ENCODE data around the gene TMEM151A. TPM values are rescaled to one million over a fixed set of nuclear protein-coding genes. Genes with fewer than 3 reads are reported as not detected.

Gene TMEM151A
- total RNA-seq, 4 donors from 2014 or later: 0.27 to 0.35 TPM; not detected in 2

DNA sequence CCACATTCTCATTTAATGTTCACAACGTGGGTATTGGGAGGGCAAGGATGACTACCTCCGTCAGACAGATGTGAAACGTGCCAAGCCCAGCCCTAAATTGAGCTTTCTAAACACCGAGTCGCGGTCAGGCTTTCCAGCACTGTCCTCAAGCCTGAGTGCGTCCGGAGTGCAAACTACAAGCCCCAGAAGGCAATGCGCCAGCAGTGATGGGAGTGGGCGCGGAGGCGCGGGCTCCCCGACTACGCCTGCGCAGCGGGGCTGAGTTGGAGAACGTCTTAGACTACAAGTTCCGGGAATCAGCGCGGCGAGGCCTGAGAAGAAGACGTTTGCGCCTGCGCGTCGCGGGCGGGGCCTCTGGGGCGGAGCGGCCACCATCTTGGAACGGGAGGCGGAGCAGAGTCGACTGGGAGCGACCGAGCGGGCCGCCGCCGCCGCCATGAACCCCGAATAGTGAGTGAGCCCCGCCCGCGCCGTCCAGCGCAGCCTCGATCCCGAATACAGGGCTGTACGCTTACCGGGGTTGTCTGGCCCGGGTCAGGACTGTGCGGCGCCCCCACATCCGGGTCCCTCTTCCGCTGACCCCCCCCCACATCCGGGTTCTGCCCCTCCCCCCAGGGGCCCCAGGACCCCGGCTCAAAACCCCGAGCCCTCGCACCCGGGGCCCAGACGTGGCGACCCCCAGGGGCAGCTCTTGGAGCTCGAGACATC, 23.3 kb upstream of the TMEM151A start, which contains the start of gene RAB1B:
RAB1B (plus strand) TSS at position 396 of the 708 bp plus-strand sequence; CDS start at position 437, 41 bp downstream.
- H3K4me1 ChIP-seq: peaks cover 0 to 41% (median 3%) of the 10 kb centered on the region in 4 donors
- peaks cover 0 to 27% (median 0%) of the 10 kb centered on the region in 3 donors for H3K36me3 ChIP-seq

DNA sequence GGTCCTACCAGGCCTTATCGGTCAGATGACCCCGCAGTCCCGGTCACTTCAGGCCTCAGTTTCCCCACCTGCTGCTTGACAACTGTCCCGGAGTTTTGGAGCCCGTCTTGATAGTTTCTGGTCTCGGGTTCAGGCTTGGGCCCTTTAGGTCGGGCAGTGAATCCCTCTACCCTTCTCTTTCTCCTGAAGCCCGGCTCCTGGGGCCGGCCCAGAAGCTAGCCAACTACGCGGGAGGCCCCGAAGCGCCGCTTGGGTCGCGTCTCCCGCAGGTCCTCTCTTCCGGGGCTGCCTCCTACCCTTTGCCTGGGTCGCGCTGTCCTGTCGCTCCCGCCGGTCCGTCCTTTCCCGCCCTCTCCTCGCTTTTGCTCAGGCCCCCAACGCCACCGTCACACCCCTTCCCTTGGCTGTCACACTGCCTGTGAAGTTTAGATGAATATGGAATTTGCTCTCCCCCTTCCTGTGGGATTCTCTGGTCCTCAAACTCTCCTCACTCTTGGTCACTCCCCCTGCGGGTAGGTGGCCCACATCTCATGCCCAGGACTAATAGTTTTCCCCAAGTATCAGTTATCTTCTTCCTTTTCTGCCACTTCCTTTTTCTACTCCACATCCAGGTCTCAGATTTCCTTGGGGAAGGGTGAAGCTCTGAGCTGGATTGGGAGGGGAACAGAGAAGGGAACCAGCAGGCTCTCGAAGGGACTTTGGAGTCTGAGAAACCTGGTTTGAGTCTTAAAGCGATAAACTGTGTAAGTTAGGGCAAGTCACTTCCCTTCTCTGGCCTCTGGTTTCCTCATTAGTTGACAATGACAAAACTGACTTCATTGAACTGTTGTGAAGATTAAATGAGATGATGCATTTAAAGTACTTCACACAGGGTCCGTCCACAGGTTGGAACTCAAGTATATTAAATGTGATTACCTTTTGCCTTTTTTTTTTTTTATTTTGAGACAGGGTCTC, 22.5 kb upstream of the TMEM151A start:
- no peak for TF ChIP-seq POLR2A (IDR thresholded peaks at IDR 0.05)
- peak in 2 of 6 experiments; percentile 5 to 11 for TF ChIP-seq CTCF (IDR thresholded peaks at IDR 0.05)
- peak overlapping the region; percentile 78 to 94 (median 92) for H3K4me3 ChIP-seq
- H3K4me1 ChIP-seq: peaks cover 0 to 42% (median 3%) of the 10 kb centered on the region in 4 donors
- no peaks in the 10 kb centered on the region for H3K27me3 ChIP-seq
- peak overlapping the region; percentile 93 to 98 (median 96) for H3K27ac ChIP-seq
- H3K36me3 ChIP-seq: peaks cover 0 to 35% (median 0%) of the 10 kb centered on the region in 3 donors
- no peak for DNase-seq
- H3K9me3 ChIP-seq: no peaks in the 10 kb centered on the region

More for the DNA sequence above, 23.3 kb upstream of the TMEM151A start, which contains the start of gene RAB1B:
- Histone ChIP-seq H3K9me3 (no peaks in the 10 kb centered on the region), H3K4me3 (peak within 1 kb of the TSS; percentile 78 to 94 (median 92)), H3K27me3 (no peaks in the 10 kb centered on the region), H3K27ac (peak within 1 kb of the TSS; percentile 93 to 98 (median 96))
- TF ChIP-seq POLR2A (IDR thresholded peaks at IDR 0.05) (peak; percentile 58 to 79), CTCF (IDR thresholded peaks at IDR 0.05) (no peak)
- DNase-seq: peak; percentile 99 to 100 (median 100)

- no peak overlapping the region for H3K4me3 ChIP-seq
- no peak for TF ChIP-seq CTCF (IDR thresholded peaks at IDR 0.05)
- TF ChIP-seq POLR2A (IDR thresholded peaks at IDR 0.05): no peak
- H3K27ac ChIP-seq: no peak overlapping the region
- no peak for DNase-seq
- no peaks in the 10 kb centered on the region for H3K27me3 ChIP-seq
- H3K36me3 ChIP-seq: peaks cover 0 to 59% (median 0%) of the 10 kb centered on the region in 3 donors
- H3K9me3 ChIP-seq: no peaks in the 10 kb centered on the region
- H3K4me1 ChIP-seq: peaks cover 0 to 30% (median 3%) of the 10 kb centered on the region in 4 donors
Measured at GRCh38 chr11:66271816-66272215, 19.9 kb upstream of the TMEM151A start.

DNA sequence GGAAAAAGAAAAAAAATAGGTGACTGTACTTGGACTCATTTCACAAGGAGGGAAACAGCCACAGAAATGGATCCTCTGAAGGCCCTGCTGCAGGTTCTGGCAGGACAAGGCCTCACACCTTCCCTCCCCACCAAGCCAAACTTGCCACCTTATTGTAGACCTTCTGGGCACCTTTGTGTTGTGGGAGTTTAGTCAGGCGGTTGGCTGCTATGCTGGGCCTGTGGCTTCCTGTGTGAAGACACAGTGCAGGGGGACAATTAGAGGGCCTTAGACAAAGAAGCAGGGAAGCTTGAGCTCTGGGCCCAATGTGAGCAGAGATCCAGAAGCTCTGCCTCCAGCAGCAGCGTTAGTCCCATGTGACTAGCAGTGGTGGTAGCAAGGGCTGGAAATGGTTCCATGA, 19.1 kb upstream of the TMEM151A start:
- TF ChIP-seq POLR2A (IDR thresholded peaks at IDR 0.05): no peak
- no peak for TF ChIP-seq CTCF (IDR thresholded peaks at IDR 0.05)
- Histone ChIP-seq H3K4me3 (no peak overlapping the region), H3K36me3 (peaks cover 0 to 59% (median 0%) of the 10 kb centered on the region in 3 donors), H3K27me3 (no peaks in the 10 kb centered on the region), H3K9me3 (no peaks in the 10 kb centered on the region), H3K4me1 (peaks cover 0 to 32% (median 8%) of the 10 kb centered on the region in 4 donors), H3K27ac (no peak overlapping the region)
- DNase-seq: no peak

DNA sequence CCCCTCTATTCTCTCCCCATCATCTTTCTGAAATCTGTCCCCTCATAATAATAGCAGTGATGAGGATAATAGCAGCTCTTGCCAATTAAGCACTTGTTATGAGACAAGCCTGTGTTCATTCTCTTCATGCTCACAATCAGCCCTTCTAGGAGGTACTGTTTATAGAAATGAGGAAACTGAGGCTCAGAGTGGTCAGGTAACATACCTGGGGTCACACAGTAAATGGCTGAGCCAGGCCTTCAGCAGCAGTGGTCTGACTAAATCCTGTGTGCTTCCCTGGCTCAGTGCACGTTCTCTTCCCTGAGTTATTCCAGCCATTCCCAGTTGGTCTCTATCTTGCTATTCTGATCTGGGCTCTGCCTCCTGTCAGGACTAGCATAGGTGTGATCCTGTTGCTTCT, 17.5 kb upstream of the TMEM151A start:
- H3K36me3 ChIP-seq: peaks cover 0 to 59% (median 0%) of the 10 kb centered on the region in 3 donors
- no peaks in the 10 kb centered on the region for H3K9me3 ChIP-seq
- H3K4me1 ChIP-seq: peaks cover 0 to 40% (median 14%) of the 10 kb centered on the region in 4 donors
- no peak overlapping the region for H3K27ac ChIP-seq
- no peak for DNase-seq
- H3K27me3 ChIP-seq: no peaks in the 10 kb centered on the region
- no peak for TF ChIP-seq CTCF (IDR thresholded peaks at IDR 0.05)
- no peak for TF ChIP-seq POLR2A (IDR thresholded peaks at IDR 0.05)
- no peak overlapping the region for H3K4me3 ChIP-seq

All from Peyer's patch (tissue), 4 donors.